Neuronal stem cell (in vitro differentiated cells): Measurements from ENCODE around the gene SYNPR.

Experiments
- DNase-seq: peaks from one replicate; pipeline ENCODE4 v3.0.0-alpha.2; 2013; ENCODE audit warnings: low spot score
- H2AFZ ChIP-seq: one replicate; pipeline ENCODE4 v1.6.1; 2013; ENCODE audit warnings: mild to moderate bottlenecking, low read length, inconsistent platforms
- H2AK5ac ChIP-seq: 2 replicates; pipeline ENCODE4 v1.6.1; 2013; ENCODE audit warnings: low read depth, mild to moderate bottlenecking, inconsistent platforms, low read length, moderate library complexity, mixed read lengths
- H2BK120ac ChIP-seq: 2 replicates; pipeline ENCODE4 v1.6.1; 2013; ENCODE audit warnings: low read depth, mild to moderate bottlenecking, inconsistent platforms, low read length, moderate library complexity, mixed read lengths
- H2BK12ac ChIP-seq: one replicate; pipeline ENCODE4 v1.6.1; 2013; ENCODE audit warnings: low read length, inconsistent platforms
- H2BK15ac ChIP-seq: 2 replicates; pipeline ENCODE4 v1.6.1; 2013; ENCODE audit warnings: mild to moderate bottlenecking, low read length, inconsistent platforms, mixed read lengths
- H2BK5ac ChIP-seq: one replicate; pipeline ENCODE4 v1.6.1; 2013; ENCODE audit warnings: inconsistent platforms, mild to moderate bottlenecking, low read length, moderate library complexity
- H3K14ac ChIP-seq: one replicate; pipeline ENCODE4 v1.6.1; 2013; ENCODE audit warnings: low read length, inconsistent platforms
- H3K18ac ChIP-seq: 2 replicates; pipeline ENCODE4 v1.6.1; 2013; ENCODE audit warnings: low read length, inconsistent platforms
- H3K23ac ChIP-seq: 2 replicates; pipeline ENCODE4 v1.6.1; 2013; ENCODE audit warnings: low read depth, mild to moderate bottlenecking, mixed read lengths, low read length, inconsistent platforms; ENCODE audit not compliant: poor library complexity
- H3K27ac ChIP-seq: replicated peaks from 3 replicates; pipeline ENCODE4 v1.5.1; 2013; ENCODE audit warnings: low read length, inconsistent platforms
- H3K27me3 ChIP-seq, 3 experiments: 2 replicates each; pipeline ENCODE4 v1.6.1; 2013; ENCODE audit warnings: low read length in 3 of 3, mild to moderate bottlenecking in 2 of 3, inconsistent platforms in 1 of 3, low read depth in 1 of 3, mixed read lengths in 1 of 3, moderate library complexity in 1 of 3; ENCODE audit not compliant: control insufficient read depth in 3 of 3, insufficient read depth in 3 of 3
- H3K36me3 ChIP-seq, 2 donors: replicated peaks in 1 of 2; 2 replicates each; pipeline ENCODE4 v1.6.1; 2013; ENCODE audit warnings: low read length in 2 of 2; ENCODE audit not compliant: control insufficient read depth in 2 of 2, insufficient read depth in 2 of 2
- H3K4ac ChIP-seq: 2 replicates; pipeline ENCODE4 v1.6.1; 2013; ENCODE audit warnings: inconsistent platforms, mild to moderate bottlenecking, low read length, moderate library complexity
- H3K4me1 ChIP-seq, 2 donors: 1 replicate in 1 of 2; 2 replicates in 1 of 2; pipeline ENCODE4 v1.6.1; 2013; ENCODE audit warnings: low read length in 2 of 2, low read depth in 1 of 2; ENCODE audit not compliant: control insufficient read depth in 2 of 2, insufficient read depth in 1 of 2
- H3K4me2 ChIP-seq: one replicate; pipeline ENCODE4 v1.6.1; 2013; ENCODE audit warnings: mild to moderate bottlenecking, low read length, inconsistent platforms; ENCODE audit not compliant: insufficient read depth, poor library complexity, severe bottlenecking
- H3K4me3 ChIP-seq, 2 donors: 2 replicates each; pipeline ENCODE4 v1.5.1; 2013; ENCODE audit warnings: low read length in 2 of 2, mild to moderate bottlenecking in 2 of 2, inconsistent platforms in 1 of 2, moderate library complexity in 1 of 2
- H3K79me1 ChIP-seq: one replicate; pipeline ENCODE4 v1.6.1; 2013; ENCODE audit warnings: low read depth, mild to moderate bottlenecking, inconsistent platforms, low read length, moderate library complexity
- H3K9ac ChIP-seq: one replicate; pipeline ENCODE4 v1.6.1; 2013; ENCODE audit warnings: mild to moderate bottlenecking, low read depth, low read length, inconsistent platforms; ENCODE audit not compliant: poor library complexity
- H3K9me3 ChIP-seq, 2 donors: replicated peaks in 1 of 2; 2 replicates each; pipeline versions ENCODE3 to v1.6.1; 2013; ENCODE audit warnings: low read length in 2 of 2, mild to moderate bottlenecking in 2 of 2, inconsistent platforms in 1 of 2, low read depth in 1 of 2, mixed read lengths in 1 of 2, moderate library complexity in 1 of 2; ENCODE audit not compliant: control insufficient read depth in 2 of 2, insufficient read depth in 1 of 2
- H4K8ac ChIP-seq: one replicate; pipeline ENCODE4 v1.6.1; 2013; ENCODE audit warnings: low read depth, mild to moderate bottlenecking, inconsistent platforms, low read length, moderate library complexity
- H4K91ac ChIP-seq: one replicate; pipeline ENCODE4 v1.6.1; 2013; ENCODE audit warnings: low read length, low read depth, mild to moderate bottlenecking, inconsistent platforms; ENCODE audit not compliant: poor library complexity
- WGBS, 2 donors: extraction: QIAGEN DNeasy Blood & Tissue Kit; methylation state at CpG; one replicate each; pipeline ENCODE4 v1.1.7; 2013; ENCODE audit warnings: missing lambda C conversion rate in 2 of 2, mixed read lengths in 1 of 2; ENCODE audit not compliant: insufficient read length in 2 of 2, insufficient replicate concordance in 1 of 2; ENCODE audit errors: extremely low coverage in 2 of 2; 5-methylcytosine and 5-hydroxymethylcytosine counted together

Gene SYNPR

GRCh38 chr3:63576846-63577245 is 298.7 kb downstream of the SYNPR start:
- H3K18ac ChIP-seq, result no peak overlapping the region
- no peak for DNase-seq
- WGBS, 2 donors, result no CpG with 5 or more reads among the region's 2 CpGs

GRCh38 chr3:63578858-63579257 is 300.8 kb downstream of the SYNPR start:
- no peak overlapping the region for H3K4me3 ChIP-seq
- no peak overlapping the region for H4K8ac ChIP-seq
- no peak overlapping the region for H3K14ac ChIP-seq
- H2BK12ac ChIP-seq, result no peak overlapping the region
- H3K23ac ChIP-seq, result no peak overlapping the region
- no peak for DNase-seq
- H3K27ac ChIP-seq, result no peak overlapping the region
- no peak overlapping the region for H2BK120ac ChIP-seq
- H3K9me3 ChIP-seq, result no peaks in the 10 kb centered on the region
- no peak overlapping the region for H2BK15ac ChIP-seq
- H2AFZ ChIP-seq, result no peak overlapping the region
- no peak overlapping the region for H4K91ac ChIP-seq
- no peak overlapping the region for H3K9ac ChIP-seq
- no peak overlapping the region for H2BK5ac ChIP-seq
- H3K4ac ChIP-seq, result no peak overlapping the region
- H2AK5ac ChIP-seq, result no peak overlapping the region
- no peak overlapping the region for H3K4me2 ChIP-seq
- H3K18ac ChIP-seq, result no peak overlapping the region
- no CpG with 5 or more reads among the region's 2 CpGs for WGBS, 2 donors
- H3K79me1 ChIP-seq, result no peaks in the 10 kb centered on the region
- no peaks in the 10 kb centered on the region for H3K4me1 ChIP-seq
- no peaks in the 10 kb centered on the region for H3K36me3 ChIP-seq
- H3K27me3 ChIP-seq, result no peaks in the 10 kb centered on the region

More at GRCh38 chr3:63576846-63577245, 298.7 kb downstream of the SYNPR start:
- no peak overlapping the region for H2BK5ac ChIP-seq
- H3K4me3 ChIP-seq, result no peak overlapping the region
- no peak overlapping the region for H2BK12ac ChIP-seq
- H4K91ac ChIP-seq, result no peak overlapping the region
- H3K4me1 ChIP-seq, result no peaks in the 10 kb centered on the region
- no peak overlapping the region for H2AFZ ChIP-seq
- no peaks in the 10 kb centered on the region for H3K9me3 ChIP-seq
- H3K14ac ChIP-seq, result no peak overlapping the region
- no peak overlapping the region for H2BK120ac ChIP-seq
- H3K9ac ChIP-seq, result no peak overlapping the region
- no peaks in the 10 kb centered on the region for H3K36me3 ChIP-seq
- H3K23ac ChIP-seq, result no peak overlapping the region
- H2AK5ac ChIP-seq, result no peak overlapping the region
- no peak overlapping the region for H3K4ac ChIP-seq
- no peak overlapping the region for H3K4me2 ChIP-seq
- H3K27me3 ChIP-seq, result no peaks in the 10 kb centered on the region
- H4K8ac ChIP-seq, result no peak overlapping the region
- no peaks in the 10 kb centered on the region for H3K79me1 ChIP-seq
- no peak overlapping the region for H2BK15ac ChIP-seq
- H3K27ac ChIP-seq, result no peak overlapping the region

GRCh38 chr3:63580151-63580550 is 302.0 kb downstream of the SYNPR start:
- Histone ChIP-seq H3K23ac (no peak overlapping the region), H3K18ac (no peak overlapping the region), H2BK120ac (no peak overlapping the region), H3K27ac (no peak overlapping the region), H3K9me3 (no peaks in the 10 kb centered on the region), H4K91ac (no peak overlapping the region), H4K8ac (no peak overlapping the region), H3K4ac (no peak overlapping the region), H2BK5ac (no peak overlapping the region), H3K4me3 (no peak overlapping the region), H2BK15ac (no peak overlapping the region), H3K9ac (no peak overlapping the region), H3K14ac (no peak overlapping the region), H3K36me3 (no peaks in the 10 kb centered on the region), H3K27me3 (no peaks in the 10 kb centered on the region), H2BK12ac (no peak overlapping the region), H3K4me1 (no peaks in the 10 kb centered on the region), H2AK5ac (no peak overlapping the region), H2AFZ (no peak overlapping the region), H3K79me1 (no peaks in the 10 kb centered on the region), H3K4me2 (no peak overlapping the region)
- no CpG with 5 or more reads among the region's 2 CpGs for WGBS, 2 donors
- no peak for DNase-seq

- H2BK5ac ChIP-seq, result no peak overlapping the region
- no peak overlapping the region for H3K9ac ChIP-seq
- no peaks in the 10 kb centered on the region for H3K27me3 ChIP-seq
- no peak overlapping the region for H3K4me3 ChIP-seq
- H3K9me3 ChIP-seq, result no peaks in the 10 kb centered on the region
- H3K4me2 ChIP-seq, result no peak overlapping the region
- no peak overlapping the region for H3K18ac ChIP-seq
- H4K91ac ChIP-seq, result no peak overlapping the region
- H3K4ac ChIP-seq, result no peak overlapping the region
- H3K23ac ChIP-seq, result no peak overlapping the region
- H3K36me3 ChIP-seq, result no peaks in the 10 kb centered on the region
- no peak overlapping the region for H4K8ac ChIP-seq
- no peaks in the 10 kb centered on the region for H3K4me1 ChIP-seq
- no peaks in the 10 kb centered on the region for H3K79me1 ChIP-seq
- H2AFZ ChIP-seq, result no peak overlapping the region
- no peak overlapping the region for H2BK15ac ChIP-seq
- WGBS, 2 donors, result no CpG with 5 or more reads among the region's 3 CpGs
- H2BK12ac ChIP-seq, result no peak overlapping the region
- H3K27ac ChIP-seq, result no peak overlapping the region
- no peak for DNase-seq
- no peak overlapping the region for H2BK120ac ChIP-seq
- no peak overlapping the region for H2AK5ac ChIP-seq
- H3K14ac ChIP-seq, result no peak overlapping the region
Measured at GRCh38 chr3:63582943-63583500, 304.9 kb downstream of the SYNPR start.
